Endodermal cell (in vitro differentiated cells): Measurements from ENCODE around the gene LEAP2. TPM values are rescaled to one million over a fixed set of nuclear protein-coding genes. Genes with fewer than 3 reads are reported as not detected.

Experiments
- DNase-seq: peaks from one replicate; pipeline ENCODE4 v3.0.0-alpha.2; 2017
- H3K27ac ChIP-seq: 2 replicates; pipeline ENCODE4 v1.5.1; 2013; ENCODE audit warnings: mild to moderate bottlenecking, low read depth, low read length, moderate library complexity
- H3K27me3 ChIP-seq: 2 replicates; pipeline ENCODE4 v1.6.1; 2013; ENCODE audit warnings: mild to moderate bottlenecking, low read length, moderate library complexity; ENCODE audit not compliant: insufficient read depth, control insufficient read depth, poor library complexity, severe bottlenecking
- H3K36me3 ChIP-seq: 2 replicates; pipeline ENCODE4 v1.7.0; 2013; ENCODE audit warnings: mild to moderate bottlenecking, low read length, moderate library complexity; ENCODE audit not compliant: control insufficient read depth, insufficient read depth
- H3K4me1 ChIP-seq: one replicate; pipeline ENCODE4 v1.7.0; 2013; ENCODE audit warnings: low read length; ENCODE audit not compliant: control insufficient read depth, insufficient read depth
- H3K4me3 ChIP-seq: 2 replicates; pipeline ENCODE4 v1.5.1; 2013; ENCODE audit warnings: mild to moderate bottlenecking, low read length, moderate library complexity
- H3K9ac ChIP-seq: 2 replicates; pipeline ENCODE4 v1.6.1; 2013; ENCODE audit warnings: mild to moderate bottlenecking, low read length, moderate library complexity; ENCODE audit not compliant: poor library complexity, severe bottlenecking; ENCODE audit errors: extremely low read depth
- H3K9me3 ChIP-seq: 2 replicates; pipeline ENCODE4 v1.6.1; 2013; ENCODE audit warnings: mild to moderate bottlenecking, low read length, moderate library complexity; ENCODE audit not compliant: control insufficient read depth
- H3K27ac Mint-ChIP-seq: 2 replicates; pipeline ENCODE4 v1.8.0; 2020; ENCODE audit warnings: mixed read lengths
- H3K27me3 Mint-ChIP-seq: 2 replicates; pipeline ENCODE4 v1.8.0; 2021; ENCODE audit warnings: mild to moderate bottlenecking, mixed read lengths; ENCODE audit not compliant: insufficient read depth
- H3K36me3 Mint-ChIP-seq: 2 replicates; pipeline ENCODE4 v1.8.0; 2020; ENCODE audit warnings: low read depth, mixed read lengths
- H3K4me1 Mint-ChIP-seq: 2 replicates; pipeline ENCODE4 v1.8.0; 2020; ENCODE audit warnings: mixed read lengths
- H3K4me3 Mint-ChIP-seq: 2 replicates; pipeline ENCODE4 v1.8.0; 2020; ENCODE audit warnings: mild to moderate bottlenecking, moderate library complexity, mixed read lengths
- H3K9me3 Mint-ChIP-seq: 2 replicates; pipeline ENCODE4 v1.8.0; 2020; ENCODE audit warnings: mild to moderate bottlenecking, mixed read lengths
- CTCF ChIP-seq: fragments of 200-600 bp; sonication (generic); conservative IDR thresholded peaks from 2 replicates; pipeline ENCODE4 v1.5.0; 2021; ENCODE audit warnings: antibody characterized with exemption, mild to moderate bottlenecking
- WGBS, 2 experiments: methylation state at CpG; one replicate each; pipeline versions ENCODE4 v1.1.5 to v1.1.7; 2013; ENCODE audit warnings: missing lambda C conversion rate in 2 of 2, mixed read lengths in 1 of 2; ENCODE audit not compliant: insufficient coverage in 1 of 2, insufficient read length in 1 of 2; 5-methylcytosine and 5-hydroxymethylcytosine counted together
- total RNA-seq, 2 donors: library from RNA; stranded (reverse); fragmentation: NEBNext Ultra II Directional in 1 of 2; extraction: Animal tissue kit (Norgen Biotek cat#: 25700) in 1 of 2; gene quantifications; 2 replicates in 1 of 2; 3 replicates in 1 of 2; pipeline ENCODE4 v1.2.1, GENCODE V29; 2021

Gene LEAP2
- total RNA-seq, 2 donors from 2014 or later = 0.92 to 0.95 TPM

GRCh38 chr5:132907161-132907560 lies 33.7 kb downstream of the LEAP2 start:
- Histone ChIP-seq H3K27me3 (no peaks in the 10 kb centered on the region), H3K4me3 (no peak overlapping the region), H3K27ac (no peak overlapping the region), H3K36me3 (peaks cover 73% of the 10 kb centered on the region), H3K4me1 (peaks cover 3% of the 10 kb centered on the region), H3K9me3 (no peaks in the 10 kb centered on the region), H3K9ac (no peak overlapping the region)
- no peaks in the 10 kb centered on the region for H3K27me3 Mint-ChIP-seq
- H3K36me3 Mint-ChIP-seq = peaks cover 36% of the 10 kb centered on the region
- no peak for TF ChIP-seq CTCF
- 86 to 100% methylated on average over 1 to 2 of the region's 2 CpGs for WGBS, 2 experiments
- H3K9me3 Mint-ChIP-seq = no peaks in the 10 kb centered on the region
- H3K4me1 Mint-ChIP-seq = peaks cover 9% of the 10 kb centered on the region
- H3K4me3 Mint-ChIP-seq = no peak overlapping the region
- H3K27ac Mint-ChIP-seq = no peak overlapping the region
- DNase-seq = no peak

- WGBS, 2 experiments = 80% methylated on average over 1 of the region's 1 CpG; no CpG with 5 or more reads in 1 of the 2 experiments
- no peak overlapping the region for H3K27ac Mint-ChIP-seq
- H3K27ac ChIP-seq = no peak overlapping the region
Measured at GRCh38 chr5:132909702-132910101, 36.2 kb downstream of the LEAP2 start.

GRCh38 chr5:132915681-132916080 lies 42.2 kb downstream of the LEAP2 start:
- H3K9ac ChIP-seq = no peak overlapping the region
- no peaks in the 10 kb centered on the region for H3K9me3 Mint-ChIP-seq
- no peaks in the 10 kb centered on the region for H3K27me3 ChIP-seq
- H3K9me3 ChIP-seq = no peaks in the 10 kb centered on the region
- DNase-seq = no peak
- no peak overlapping the region for H3K27ac Mint-ChIP-seq
- H3K36me3 ChIP-seq = peaks cover 88% of the 10 kb centered on the region
- WGBS, 2 experiments = 90% methylated on average over 5 of the region's 5 CpGs; no CpG with 5 or more reads in 1 of the 2 experiments
- H3K4me1 Mint-ChIP-seq = no peaks in the 10 kb centered on the region
- no peaks in the 10 kb centered on the region for H3K27me3 Mint-ChIP-seq
- peaks cover 46% of the 10 kb centered on the region for H3K36me3 Mint-ChIP-seq
- no peak overlapping the region for H3K4me3 ChIP-seq
- H3K4me3 Mint-ChIP-seq = no peak overlapping the region
- H3K4me1 ChIP-seq = no peaks in the 10 kb centered on the region
- TF ChIP-seq CTCF = no peak
- no peak overlapping the region for H3K27ac ChIP-seq

More at GRCh38 chr5:132909702-132910101, 36.2 kb downstream of the LEAP2 start:
- H3K27me3 ChIP-seq = no peaks in the 10 kb centered on the region
- no peaks in the 10 kb centered on the region for H3K9me3 ChIP-seq
- Mint-ChIP-seq H3K36me3 (peaks cover 37% of the 10 kb centered on the region), H3K27me3 (no peaks in the 10 kb centered on the region), H3K4me3 (no peak overlapping the region), H3K4me1 (peaks cover 9% of the 10 kb centered on the region), H3K9me3 (no peaks in the 10 kb centered on the region)
- DNase-seq = no peak
- no peak overlapping the region for H3K4me3 ChIP-seq
- no peak overlapping the region for H3K9ac ChIP-seq
- H3K36me3 ChIP-seq = peaks cover 73% of the 10 kb centered on the region
- no peak for TF ChIP-seq CTCF
- peaks cover 3% of the 10 kb centered on the region for H3K4me1 ChIP-seq
